Measurements from ENCODE around the gene USP13.

DNA sequence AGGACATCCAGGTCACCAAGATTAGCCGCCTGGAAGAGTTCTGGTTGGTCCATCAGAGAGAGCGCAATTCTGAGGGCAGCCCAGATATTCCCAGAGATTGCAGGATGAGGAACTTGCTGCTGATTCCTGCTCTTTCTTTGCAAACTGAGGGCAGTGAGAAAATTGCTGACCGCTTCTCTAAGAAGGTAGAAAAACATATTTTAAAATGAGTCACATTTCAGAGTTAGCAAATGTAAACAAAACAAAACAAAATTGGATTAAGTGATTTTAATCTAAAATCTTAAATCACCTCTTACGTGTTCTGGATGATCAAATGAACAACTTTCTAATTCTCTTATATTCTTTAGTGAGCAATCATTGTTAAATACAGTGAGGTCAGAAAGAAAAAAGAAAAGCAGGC is 149.0 kb downstream of the USP13 start:
- TF ChIP-seq, protein P1, sequence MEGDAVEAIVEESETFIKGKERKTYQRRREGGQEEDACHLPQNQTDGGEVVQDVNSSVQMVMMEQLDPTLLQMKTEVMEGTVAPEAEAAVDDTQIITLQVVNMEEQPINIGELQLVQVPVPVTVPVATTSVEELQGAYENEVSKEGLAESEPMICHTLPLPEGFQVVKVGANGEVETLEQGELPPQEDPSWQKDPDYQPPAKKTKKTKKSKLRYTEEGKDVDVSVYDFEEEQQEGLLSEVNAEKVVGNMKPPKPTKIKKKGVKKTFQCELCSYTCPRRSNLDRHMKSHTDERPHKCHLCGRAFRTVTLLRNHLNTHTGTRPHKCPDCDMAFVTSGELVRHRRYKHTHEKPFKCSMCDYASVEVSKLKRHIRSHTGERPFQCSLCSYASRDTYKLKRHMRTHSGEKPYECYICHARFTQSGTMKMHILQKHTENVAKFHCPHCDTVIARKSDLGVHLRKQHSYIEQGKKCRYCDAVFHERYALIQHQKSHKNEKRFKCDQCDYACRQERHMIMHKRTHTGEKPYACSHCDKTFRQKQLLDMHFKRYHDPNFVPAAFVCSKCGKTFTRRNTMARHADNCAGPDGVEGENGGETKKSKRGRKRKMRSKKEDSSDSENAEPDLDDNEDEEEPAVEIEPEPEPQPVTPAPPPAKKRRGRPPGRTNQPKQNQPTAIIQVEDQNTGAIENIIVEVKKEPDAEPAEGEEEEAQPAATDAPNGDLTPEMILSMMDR (conservative IDR thresholded peaks at IDR 0.05; ENCODE audit: low read length), result no peak
- no peak for TF ChIP-seq EZH2phosphoT487 (IDR thresholded peaks at IDR 0.05; ENCODE audit: borderline replicate concordance, low read depth, low read length)

All from OCI-LY7 (cell line).